Nephron (organoid): Measurements from ENCODE around the gene CRYL1.

Source experiments
- H3K27ac Mint-ChIP-seq, 3 experiments: 2 replicates each; pipeline ENCODE4 v1.8.0; 2020; ENCODE audit warnings: mixed read lengths in 3 of 3, mild to moderate bottlenecking in 2 of 3, moderate library complexity in 1 of 3
- H3K27me3 Mint-ChIP-seq: 2 replicates; pipeline ENCODE4 v1.8.0; 2021; ENCODE audit warnings: low read depth, mild to moderate bottlenecking, moderate library complexity, mixed read lengths
- H3K36me3 Mint-ChIP-seq: 2 replicates; pipeline ENCODE4 v1.8.0; 2020; ENCODE audit warnings: low read depth, mixed read lengths
- H3K4me1 Mint-ChIP-seq: 2 replicates; pipeline ENCODE4 v1.8.0; 2020; ENCODE audit warnings: mixed read lengths
- H3K4me3 Mint-ChIP-seq, 3 experiments: 2 replicates each; pipeline ENCODE4 v1.8.0; 2020; ENCODE audit warnings: mild to moderate bottlenecking in 3 of 3, mixed read lengths in 3 of 3, moderate library complexity in 2 of 3
- H3K9me3 Mint-ChIP-seq: 2 replicates; pipeline ENCODE4 v1.8.0; 2020; ENCODE audit warnings: mixed read lengths
- CTCF ChIP-seq, 3 experiments: fragments of 200-600 bp; sonication (generic); IDR thresholded peaks; one replicate each; pipeline ENCODE4 v1.5.0; 2021; ENCODE audit warnings: antibody characterized with exemption in 3 of 3; ENCODE audit not compliant: unreplicated experiment in 3 of 3

The CRYL1 gene

DNA sequence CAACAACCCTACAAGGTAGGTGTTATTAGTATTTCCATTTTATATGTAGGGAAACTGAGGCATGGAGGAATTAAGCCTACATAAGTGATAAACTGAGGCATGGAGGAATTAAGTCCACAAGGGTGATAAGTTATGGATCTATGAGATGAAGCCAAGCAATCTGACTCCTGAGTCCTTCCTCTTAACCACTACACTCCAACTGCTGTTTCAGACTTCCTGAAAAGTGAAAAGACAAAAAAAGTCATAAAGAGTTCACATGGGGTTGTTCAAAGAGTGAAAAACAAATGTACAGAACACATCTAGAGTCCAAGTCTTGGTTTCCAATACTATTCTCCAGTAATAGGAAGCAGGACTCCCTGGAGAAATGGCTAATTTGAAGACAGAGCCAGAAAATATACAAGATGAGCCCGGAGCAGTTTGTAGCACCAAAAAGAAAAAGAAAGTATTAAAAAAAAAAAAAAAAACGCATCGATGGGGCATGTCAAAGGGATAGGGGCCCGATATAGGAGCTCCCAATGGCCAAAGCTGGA lies 12.1 kb downstream of the CRYL1 start:
- Mint-ChIP-seq H3K4me1 (peaks cover 2% of the 10 kb centered on the region), H3K9me3 (no peaks in the 10 kb centered on the region), H3K27ac (no peak overlapping the region), H3K4me3 (no peak overlapping the region), H3K27me3 (no peaks in the 10 kb centered on the region), H3K36me3 (peaks cover 11% of the 10 kb centered on the region)
- TF ChIP-seq CTCF (IDR thresholded peaks at IDR 0.05; ENCODE audit: unreplicated experiment in 3 of 3): no peak

GRCh38 chr13:20512042-20512683 lies 13.5 kb downstream of the CRYL1 start:
- no peaks in the 10 kb centered on the region for H3K4me1 Mint-ChIP-seq
- no peaks in the 10 kb centered on the region for H3K27me3 Mint-ChIP-seq
- H3K9me3 Mint-ChIP-seq: no peaks in the 10 kb centered on the region
- H3K36me3 Mint-ChIP-seq: peaks cover 11% of the 10 kb centered on the region
- peak overlapping the region in 1 of 3 experiments; percentile 88 for H3K27ac Mint-ChIP-seq
- no peak overlapping the region for H3K4me3 Mint-ChIP-seq
- no peak for TF ChIP-seq CTCF (IDR thresholded peaks at IDR 0.05; ENCODE audit: unreplicated experiment in 3 of 3)

GRCh38 chr13:20506696-20507095 lies 19.0 kb downstream of the CRYL1 start:
- Mint-ChIP-seq H3K27ac (no peak overlapping the region), H3K36me3 (peaks cover 8% of the 10 kb centered on the region), H3K4me3 (no peak overlapping the region), H3K4me1 (peaks cover 5% of the 10 kb centered on the region), H3K27me3 (no peaks in the 10 kb centered on the region), H3K9me3 (no peaks in the 10 kb centered on the region)
- TF ChIP-seq CTCF (IDR thresholded peaks at IDR 0.05; ENCODE audit: unreplicated experiment in 3 of 3): no peak

GRCh38 chr13:20505405-20506366 lies 20.0 kb downstream of the CRYL1 start:
- H3K9me3 Mint-ChIP-seq: peaks cover 8% of the 10 kb centered on the region
- no peak overlapping the region for H3K4me3 Mint-ChIP-seq
- no peak for TF ChIP-seq CTCF (IDR thresholded peaks at IDR 0.05; ENCODE audit: unreplicated experiment in 3 of 3)
- peaks cover 7% of the 10 kb centered on the region for H3K27me3 Mint-ChIP-seq
- H3K27ac Mint-ChIP-seq: peak overlapping the region in 2 of 3 experiments; percentile 48 to 64
- peaks cover 5% of the 10 kb centered on the region for H3K4me1 Mint-ChIP-seq
- H3K36me3 Mint-ChIP-seq: peaks cover 13% of the 10 kb centered on the region

- TF ChIP-seq CTCF (IDR thresholded peaks at IDR 0.05; ENCODE audit: unreplicated experiment in 3 of 3): no peak
- Mint-ChIP-seq H3K4me1 (peaks cover 5% of the 10 kb centered on the region), H3K27me3 (peaks cover 7% of the 10 kb centered on the region), H3K27ac (peak overlapping the region in 2 of 3 experiments; percentile 44 to 57), H3K4me3 (no peak overlapping the region), H3K36me3 (peaks cover 17% of the 10 kb centered on the region), H3K9me3 (peaks cover 11% of the 10 kb centered on the region)
Observed at GRCh38 chr13:20503088-20504083, 22.3 kb downstream of the CRYL1 start.
